Astrocyte of the cerebellum (primary cell): ENCODE measurements around the gene PDE11A.
A peak's percentile ranks its signal among the peaks of the same experiment; 100 is the strongest.

Experiments
- DNase-seq: peaks from one replicate; pipeline ENCODE4 v3.0.0-alpha.2; 2011; ENCODE audit warnings: low read depth
- H3K4me3 ChIP-seq: 2 replicates; pipeline ENCODE4 v1.5.1; 2011; ENCODE audit warnings: mild to moderate bottlenecking, low read depth, low read length, moderate library complexity
- CTCF ChIP-seq: IDR thresholded peaks from 2 replicates; pipeline ENCODE4 v1.5.1; 2012; ENCODE audit warnings: low read length, low read depth, moderate library complexity, mild to moderate bottlenecking; ENCODE audit errors: missing control alignments
- in situ Hi-C: cut with HindIII; loops from 2 replicates; pipeline ENCODE4 v1.10.0; 2017; ENCODE audit warnings: low sequenced_read_pairs

Gene PDE11A

GRCh38 chr2:177712462-177712861 lies 360.1 kb downstream of the PDE11A start:
- H3K4me3 ChIP-seq, result no peak overlapping the region
- no peak for DNase-seq
- in situ Hi-C loops, result no loop called here
- no peak for TF ChIP-seq CTCF

GRCh38 chr2:177711483-177712265 lies 360.9 kb downstream of the PDE11A start:
- TF ChIP-seq CTCF, result no peak
- H3K4me3 ChIP-seq, result no peak overlapping the region
- peak; percentile 13 for DNase-seq
- in situ Hi-C loops, result no loop called here

- no peak for TF ChIP-seq CTCF
- in situ Hi-C loops, result no loop called here
- DNase-seq, result no peak
- H3K4me3 ChIP-seq, result no peak overlapping the region
Measured at GRCh38 chr2:177710889-177711288, 361.7 kb downstream of the PDE11A start.

GRCh38 chr2:177709986-177710401 lies 362.6 kb downstream of the PDE11A start:
- no peak for TF ChIP-seq CTCF
- no peak overlapping the region for H3K4me3 ChIP-seq
- DNase-seq, result no peak
- in situ Hi-C loops, result no loop called here

- in situ Hi-C loops, result no loop called here
- DNase-seq, result no peak
- TF ChIP-seq CTCF, result no peak
- no peak overlapping the region for H3K4me3 ChIP-seq
Measured at GRCh38 chr2:177708660-177709444, 363.7 kb downstream of the PDE11A start.

GRCh38 chr2:177708106-177708505 lies 364.5 kb downstream of the PDE11A start:
- no peak for TF ChIP-seq CTCF
- DNase-seq, result no peak
- in situ Hi-C loops, result no loop called here
- no peak overlapping the region for H3K4me3 ChIP-seq
